Karpas-422 (cell line): ENCODE measurements around the gene NPEPPS. TPM values are rescaled to one million over a fixed set of nuclear protein-coding genes. Genes with fewer than 3 reads are reported as not detected.
"Not testable (repeated sequence)": the region's sequence is repeated elsewhere in the genome, so short reads cannot be mapped to it uniquely, and the experiment has no call there.

Source experiments
- DNase-seq: peaks from one replicate; pipeline ENCODE4 v3.0.0-alpha.2; 2015
- H2AFZ ChIP-seq: fragments of 200-600 bp; sonication (generic); 2 replicates; pipeline ENCODE4 v1.6.1; 2014; ENCODE audit warnings: antibody characterized with exemption, low read length, mixed read lengths
- H3K27ac ChIP-seq: fragments of 200-600 bp; sonication (generic); 2 replicates; pipeline ENCODE4 v1.5.1; 2014; ENCODE audit warnings: mild to moderate bottlenecking, low read length, moderate library complexity
- H3K27me3 ChIP-seq: fragments of 200-600 bp; sonication (generic); 2 replicates; pipeline ENCODE4 v1.6.1; 2014; ENCODE audit warnings: low read length, mixed read lengths
- H3K36me3 ChIP-seq: fragments of 200-600 bp; sonication (generic); 2 replicates; pipeline ENCODE4 v1.6.1; 2014; ENCODE audit warnings: low read length, mixed read lengths; ENCODE audit not compliant: insufficient read depth
- H3K4me1 ChIP-seq: fragments of 200-600 bp; sonication (generic); 2 replicates; pipeline ENCODE4 v1.6.1; 2014; ENCODE audit warnings: mild to moderate bottlenecking, low read length, mixed read lengths
- H3K4me2 ChIP-seq: fragments of 200-600 bp; sonication (generic); 2 replicates; pipeline ENCODE4 v1.6.1; 2014; ENCODE audit warnings: low read length, low read depth, mild to moderate bottlenecking; ENCODE audit not compliant: poor library complexity, severe bottlenecking
- H3K4me3 ChIP-seq: fragments of 200-600 bp; sonication (generic); 2 replicates; pipeline ENCODE4 v1.5.1; 2014; ENCODE audit warnings: mild to moderate bottlenecking, antibody characterized with exemption, low read length, mixed read lengths
- H3K79me2 ChIP-seq: fragments of 200-600 bp; sonication (generic); 2 replicates; pipeline ENCODE4 v1.6.1; 2014; ENCODE audit warnings: mild to moderate bottlenecking, low read length, mixed read lengths
- H3K9ac ChIP-seq: fragments of 200-600 bp; sonication (generic); 2 replicates; pipeline ENCODE4 v1.6.0; 2014; ENCODE audit warnings: low read length
- H3K9me2 ChIP-seq: fragments of 200-600 bp; sonication (generic), shearing (Covaris generic); replicated peaks from 2 replicates; pipeline ENCODE4 v1.6.0; 2014; ENCODE audit warnings: mild to moderate bottlenecking, low read length, moderate library complexity; ENCODE audit not compliant: insufficient read depth
- H3K9me3 ChIP-seq: fragments of 300-700, 200-600 bp; sonication (generic); 2 replicates; pipeline ENCODE4 v1.6.1; 2014; ENCODE audit warnings: low read length, mixed read lengths
- H4K20me1 ChIP-seq: fragments of 200-600 bp; sonication (generic); 2 replicates; pipeline ENCODE4 v1.6.1; 2014; ENCODE audit warnings: mild to moderate bottlenecking, antibody characterized with exemption, low read length, low read depth; ENCODE audit not compliant: insufficient read depth
- total RNA-seq: library from RNA; depleted of rRNA; stranded (reverse); fragments of >200 nt; shearing (Covaris generic); gene quantifications from 2 replicates; pipeline ENCODE4 v1.2.3, GENCODE V29; 2014; ENCODE audit warnings: low replicate concordance

NPEPPS gene
- total RNA-seq, 1 experiment from 2014 or later, result 64.4 TPM

- H3K79me2 ChIP-seq, H3K27me3 ChIP-seq, H3K9ac ChIP-seq, H3K4me1 ChIP-seq, H3K4me2 ChIP-seq, H3K9me2 ChIP-seq, H4K20me1 ChIP-seq, H3K27ac ChIP-seq, H3K36me3 ChIP-seq, DNase-seq, H3K9me3 ChIP-seq, H3K4me3 ChIP-seq, H2AFZ ChIP-seq: not testable (repeated sequence)
These were observed 55.6 kb downstream of the NPEPPS start for GRCh38 chr17:47586378-47587055.

- not testable (repeated sequence) for H3K36me3 ChIP-seq, DNase-seq, H3K9me2 ChIP-seq, H3K4me1 ChIP-seq, H4K20me1 ChIP-seq, H3K4me3 ChIP-seq, H3K9me3 ChIP-seq, H2AFZ ChIP-seq, H3K9ac ChIP-seq, H3K27me3 ChIP-seq, H3K4me2 ChIP-seq, H3K27ac ChIP-seq, H3K79me2 ChIP-seq
These were observed 62.6 kb downstream of the NPEPPS start for GRCh38 chr17:47593522-47593921.

- Histone ChIP-seq H3K27ac (peak overlapping the region; percentile 6; the same call in 1 of the 2 replicates), H3K9me3 (no peaks in the 10 kb centered on the region), H3K36me3 (peaks cover 38% of the 10 kb centered on the region)
These were observed 73.1 kb downstream of the NPEPPS start for GRCh38 chr17:47603830-47604597.

GRCh38 chr17:47604598-47604927 lies 73.7 kb downstream of the NPEPPS start:
- no peaks in the 10 kb centered on the region for H3K27me3 ChIP-seq
- peaks cover 39% of the 10 kb centered on the region; the same call in 1 of the 2 replicates for H3K36me3 ChIP-seq
- H3K4me1 ChIP-seq, result peaks cover 13% of the 10 kb centered on the region

More at GRCh38 chr17:47603830-47604597, 73.1 kb downstream of the NPEPPS start:
- Histone ChIP-seq H3K4me2 (no peak overlapping the region), H3K9ac (no peak overlapping the region), H2AFZ (no peak overlapping the region), H3K4me3 (no peak overlapping the region), H3K27me3 (no peaks in the 10 kb centered on the region), H3K4me1 (peaks cover 13% of the 10 kb centered on the region), H3K9me2 (no peaks in the 10 kb centered on the region), H3K79me2 (0 out of 2 replicates have a peak, but pooled peaks cover 3% of the 10 kb centered on the region), H4K20me1 (no peaks in the 10 kb centered on the region)
- DNase-seq, result peak; percentile 31

GRCh38 chr17:47605011-47605410 lies 74.1 kb downstream of the NPEPPS start:
- no peaks in the 10 kb centered on the region for H3K9me2 ChIP-seq
- H3K4me3 ChIP-seq, result no peak overlapping the region
- 0 out of 2 replicates have a peak, but pooled peaks cover 3% of the 10 kb centered on the region for H3K79me2 ChIP-seq
- peak; percentile 14 for DNase-seq
- no peaks in the 10 kb centered on the region for H4K20me1 ChIP-seq
- H3K36me3 ChIP-seq, result peaks cover 39% of the 10 kb centered on the region; the same call in 1 of the 2 replicates
- H2AFZ ChIP-seq, result no peak overlapping the region
- no peak overlapping the region for H3K4me2 ChIP-seq
- 0 out of 2 replicates have a peak overlapping the region, but pooled peaks have one; percentile 6 for H3K27ac ChIP-seq
- no peaks in the 10 kb centered on the region for H3K27me3 ChIP-seq
- no peaks in the 10 kb centered on the region for H3K9me3 ChIP-seq
- no peak overlapping the region for H3K9ac ChIP-seq
- H3K4me1 ChIP-seq, result peaks cover 13% of the 10 kb centered on the region

More at GRCh38 chr17:47604598-47604927, 73.7 kb downstream of the NPEPPS start:
- H3K9me3 ChIP-seq, result no peaks in the 10 kb centered on the region
- 0 out of 2 replicates have a peak, but pooled peaks cover 3% of the 10 kb centered on the region for H3K79me2 ChIP-seq
- no peaks in the 10 kb centered on the region for H4K20me1 ChIP-seq
- H3K27ac ChIP-seq, result peak overlapping the region; percentile 6; the same call in 1 of the 2 replicates
- H3K9me2 ChIP-seq, result no peaks in the 10 kb centered on the region
- H3K4me2 ChIP-seq, result no peak overlapping the region
- peak; percentile 41 for DNase-seq
- H3K9ac ChIP-seq, result no peak overlapping the region
- H2AFZ ChIP-seq, result no peak overlapping the region
- H3K4me3 ChIP-seq, result no peak overlapping the region

GRCh38 chr17:47607481-47607880 lies 76.6 kb downstream of the NPEPPS start:
- DNase-seq, result peak; percentile 25
- Histone ChIP-seq H4K20me1 (no peaks in the 10 kb centered on the region), H3K4me2 (no peak overlapping the region), H3K4me3 (no peak overlapping the region), H3K9me2 (no peaks in the 10 kb centered on the region), H3K27me3 (no peaks in the 10 kb centered on the region), H3K36me3 (peaks cover 23% of the 10 kb centered on the region; the same call in 1 of the 2 replicates), H2AFZ (no peak overlapping the region), H3K4me1 (peaks cover 13% of the 10 kb centered on the region), H3K9ac (no peak overlapping the region), H3K9me3 (no peaks in the 10 kb centered on the region), H3K27ac (no peak overlapping the region), H3K79me2 (no peaks in the 10 kb centered on the region)

- H3K4me3 ChIP-seq, result no peak overlapping the region
- H3K9ac ChIP-seq, result no peak overlapping the region
- no peak overlapping the region for H3K4me2 ChIP-seq
- H3K27me3 ChIP-seq, result no peaks in the 10 kb centered on the region
- no peak overlapping the region for H3K27ac ChIP-seq
- H3K9me3 ChIP-seq, result no peaks in the 10 kb centered on the region
- H3K4me1 ChIP-seq, result no peaks in the 10 kb centered on the region
- H3K9me2 ChIP-seq, result no peaks in the 10 kb centered on the region
- no peaks in the 10 kb centered on the region for H4K20me1 ChIP-seq
- H3K36me3 ChIP-seq, result peaks cover 17% of the 10 kb centered on the region; the same call in 1 of the 2 replicates
- no peak overlapping the region for H2AFZ ChIP-seq
- no peaks in the 10 kb centered on the region for H3K79me2 ChIP-seq
- no peak for DNase-seq
These were observed 80.8 kb downstream of the NPEPPS start for GRCh38 chr17:47611372-47612350.
